Naive thymus-derived CD4-positive, alpha-beta T cell (primary cell): ENCODE measurements around the gene HMGCR. TPM values are rescaled to one million over a fixed set of nuclear protein-coding genes. Genes with fewer than 3 reads are reported as not detected.

ENCODE experiments used
- ATAC-seq: fragments of 150-1000 bp; cut with Tn5 transposase; 2 replicates; pipeline ENCODE4 v1.10.0; 2021; ENCODE audit warnings: mild to moderate bottlenecking, moderate library complexity
- CTCF ChIA-PET: fragments of 350-600 bp; sonication (Branson Sonifier 250); formaldehyde crosslinking; loops from one replicate; lab custom pipeline; 2021; ENCODE audit warnings: antibody characterized with exemption; lab: Charles Lee
- POLR2A ChIA-PET: fragments of 350-600 bp; sonication (Branson Sonifier 250); formaldehyde crosslinking; loops from one replicate; lab custom pipeline; 2021; ENCODE audit warnings: antibody characterized with exemption, inconsistent platforms; lab: Charles Lee
- DNase-seq, 9 donors: peaks; one replicate each; pipeline versions ENCODE4 v3.0.0 to v3.0.0-alpha.2; 2020 to 2022; ENCODE audit warnings: mixed read lengths in 1 of 9
- H3K27ac ChIP-seq: one replicate; pipeline ENCODE4 v1.7.0; 2013; ENCODE audit warnings: mild to moderate bottlenecking, low read depth, low read length, moderate library complexity
- H3K27me3 ChIP-seq, 2 donors: one replicate each; pipeline ENCODE4 v1.7.0; 2013; ENCODE audit warnings: low read length in 2 of 2, mild to moderate bottlenecking in 2 of 2, moderate library complexity in 2 of 2; ENCODE audit not compliant: control insufficient read depth in 2 of 2, insufficient read depth in 2 of 2
- H3K36me3 ChIP-seq, 3 experiments: 1 replicate in 2 of 3; 2 replicates in 1 of 3; pipeline ENCODE4 v1.7.0; 2013; ENCODE audit warnings: low read length in 3 of 3, mild to moderate bottlenecking in 3 of 3, moderate library complexity in 1 of 3; ENCODE audit not compliant: insufficient read depth in 3 of 3, control insufficient read depth in 2 of 3
- H3K4me1 ChIP-seq, 2 donors: one replicate each; pipeline ENCODE4 v1.7.0; 2013; ENCODE audit warnings: low read length in 2 of 2, mild to moderate bottlenecking in 2 of 2, moderate library complexity in 1 of 2; ENCODE audit not compliant: control insufficient read depth in 2 of 2, insufficient read depth in 2 of 2
- H3K4me3 ChIP-seq: 2 replicates; pipeline ENCODE4 v1.7.0; 2013; ENCODE audit warnings: mild to moderate bottlenecking, low read length
- H3K9me3 ChIP-seq, 3 experiments: 1 replicate in 2 of 3; 2 replicates in 1 of 3; pipeline ENCODE4 v1.7.0; 2013; ENCODE audit warnings: low read length in 3 of 3; ENCODE audit not compliant: control insufficient read depth in 2 of 3
- H3K27ac Mint-ChIP-seq, 9 donors: one replicate each; pipeline ENCODE4 v1.8.0; 2020 to 2022; ENCODE audit warnings: mixed read lengths in 9 of 9, mild to moderate bottlenecking in 8 of 9, moderate library complexity in 5 of 9, inconsistent platforms in 2 of 9
- H3K27me3 Mint-ChIP-seq, 5 donors: one replicate each; pipeline ENCODE4 v1.8.0; 2021 to 2022; ENCODE audit warnings: mixed read lengths in 5 of 5, mild to moderate bottlenecking in 1 of 5
- H3K36me3 Mint-ChIP-seq, 5 donors: one replicate each; pipeline ENCODE4 v1.8.0; 2020 to 2022; ENCODE audit warnings: mixed read lengths in 5 of 5, mild to moderate bottlenecking in 3 of 5, inconsistent platforms in 1 of 5
- H3K4me1 Mint-ChIP-seq, 7 donors: one replicate each; pipeline ENCODE4 v1.8.0; 2020 to 2022; ENCODE audit warnings: mixed read lengths in 7 of 7, mild to moderate bottlenecking in 3 of 7, inconsistent platforms in 1 of 7
- H3K4me3 Mint-ChIP-seq, 10 donors: one replicate each; pipeline ENCODE4 v1.8.0; 2020 to 2022; ENCODE audit warnings: mild to moderate bottlenecking in 10 of 10, mixed read lengths in 10 of 10, moderate library complexity in 6 of 10, inconsistent platforms in 2 of 10
- H3K9me3 Mint-ChIP-seq, 11 donors: one replicate each; pipeline ENCODE4 v1.8.0; 2020 to 2022; ENCODE audit warnings: mixed read lengths in 11 of 11, mild to moderate bottlenecking in 4 of 11, inconsistent platforms in 1 of 11, moderate library complexity in 1 of 11
- intact Hi-C, 2 donors: fragments of 100-400 bp; cut with micrococcal nuclease; formaldehyde crosslinking; loops; one replicate each; pipeline ENCODE4 v1.15.1; 2023
- polyA plus RNA-seq, 2 donors: library from polyadenylated mRNA; unstranded; fragments of 300-500 nt; fragmentation: Illumina TruSeq; gene quantifications; one replicate each; pipeline ENCODE4 v1.2.3, GENCODE V29; 2021
- total RNA-seq, 6 experiments: library from RNA in 5 of 6; stranded (reverse) in 5 of 6; gene quantifications; 1 replicate in 5 of 6; 2 replicates in 1 of 6; pipeline ENCODE4 v1.2.3 and lab custom pipeline; 2021 to 2026

HMGCR gene
- total and polyA plus RNA-seq, 7 experiments from 2014 or later = 11.6 to 57.3 (median 43.7) TPM

DNA sequence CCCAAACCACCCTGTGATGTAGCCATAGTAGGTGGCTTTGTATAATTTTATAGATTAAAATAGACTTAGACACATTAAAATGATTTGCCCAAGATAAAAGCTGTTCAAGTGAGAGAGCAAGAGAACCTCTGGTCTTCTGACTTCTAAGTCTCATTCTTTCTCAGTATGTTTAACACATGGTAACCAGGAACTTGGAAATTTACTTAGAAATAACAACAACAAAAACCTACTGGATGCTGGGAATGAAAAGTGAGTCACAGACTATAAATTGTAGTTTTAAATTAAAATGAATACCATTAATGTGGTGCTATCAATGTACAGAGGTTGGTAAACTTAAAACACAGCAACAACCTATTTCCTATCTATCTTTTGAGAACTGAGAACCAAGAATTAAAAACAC is 30.4 kb downstream of the HMGCR start:
- intact Hi-C loops = no loop called here
- H3K27me3 Mint-ChIP-seq = no peaks in the 10 kb centered on the region
- Histone ChIP-seq H3K27me3 (no peaks in the 10 kb centered on the region), H3K9me3 (no peaks in the 10 kb centered on the region), H3K36me3 (no peaks in the 10 kb centered on the region), H3K4me1 (no peaks in the 10 kb centered on the region), H3K27ac (no peak overlapping the region), H3K4me3 (no peak overlapping the region)
- no peak for ATAC-seq
- ChIA-PET POLR2A (no interaction called here), CTCF (no interaction called here)
- H3K27ac Mint-ChIP-seq = no peak overlapping the region
- no peak overlapping the region for H3K4me3 Mint-ChIP-seq
- H3K9me3 Mint-ChIP-seq = peaks cover 0 to 3% (median 0%) of the 10 kb centered on the region in 11 donors
- peaks cover 0 to 13% (median 0%) of the 10 kb centered on the region in 5 donors for H3K36me3 Mint-ChIP-seq
- H3K4me1 Mint-ChIP-seq = peaks cover 0 to 8% (median 0%) of the 10 kb centered on the region in 7 donors
- no peak for DNase-seq

DNA sequence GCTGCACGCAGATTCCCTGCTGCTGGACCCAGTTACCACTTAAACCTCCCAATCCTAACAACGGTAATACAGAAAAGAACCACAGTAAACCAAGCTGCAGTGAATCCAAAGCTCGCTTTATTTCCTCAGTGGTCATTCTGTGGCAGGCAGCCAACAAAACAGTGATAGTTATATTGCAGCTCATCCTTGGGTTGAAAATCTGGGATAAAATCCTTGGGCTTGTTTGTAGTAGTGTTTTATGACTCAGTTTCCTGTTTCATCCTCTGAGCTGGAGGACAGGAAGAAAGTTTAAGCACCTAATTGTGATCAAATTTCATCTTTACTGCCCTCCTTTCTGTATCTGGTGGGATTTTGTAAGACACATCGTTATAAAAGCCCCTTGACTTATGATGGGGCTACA is 31.4 kb downstream of the HMGCR start:
- H3K36me3 Mint-ChIP-seq = peaks cover 0 to 20% (median 2%) of the 10 kb centered on the region in 5 donors
- ChIA-PET CTCF (no interaction called here), POLR2A (interaction anchor here (0.6 kb wide), 1 partner anchor 588 kb away, joined by 3 read pairs; no protein-coding TSS in a partner anchor)
- H3K4me3 Mint-ChIP-seq = no peak overlapping the region
- no peak overlapping the region for H3K4me3 ChIP-seq
- H3K36me3 ChIP-seq = no peaks in the 10 kb centered on the region
- H3K27me3 ChIP-seq = no peaks in the 10 kb centered on the region
- no peak overlapping the region for H3K27ac ChIP-seq
- H3K27me3 Mint-ChIP-seq = no peaks in the 10 kb centered on the region
- no peaks in the 10 kb centered on the region for H3K4me1 ChIP-seq
- intact Hi-C loops = no loop called here
- H3K9me3 ChIP-seq = no peaks in the 10 kb centered on the region
- peaks cover 0 to 3% (median 0%) of the 10 kb centered on the region in 11 donors for H3K9me3 Mint-ChIP-seq
- H3K4me1 Mint-ChIP-seq = peaks cover 0 to 8% (median 0%) of the 10 kb centered on the region in 7 donors
- no peak overlapping the region for H3K27ac Mint-ChIP-seq
- ATAC-seq (no peak), DNase-seq (no peak)

DNA sequence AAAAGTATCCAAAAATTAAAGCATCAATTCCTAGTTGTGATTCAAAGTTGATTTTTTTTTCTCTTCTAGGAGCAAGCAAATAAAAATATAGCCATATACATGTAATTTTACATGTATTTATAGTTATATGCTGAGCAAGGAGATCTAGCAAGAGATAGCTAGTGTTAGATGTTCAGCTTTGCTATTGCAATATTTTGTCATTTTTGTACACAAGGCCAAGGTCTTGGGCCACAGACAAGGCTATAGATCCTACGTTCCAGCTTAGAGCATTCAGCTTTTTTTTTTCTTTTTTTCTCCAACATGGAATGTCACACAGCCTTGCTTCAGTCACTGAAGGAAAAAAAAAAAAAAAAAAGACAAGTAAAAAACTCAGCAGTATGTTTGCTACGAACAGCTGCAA is 36.8 kb downstream of the HMGCR start:
- intact Hi-C loops = no loop called here
- peaks cover 7 to 38% (median 12%) of the 10 kb centered on the region in 5 donors for H3K36me3 Mint-ChIP-seq
- ATAC-seq (no peak), DNase-seq (no peak)
- no peak overlapping the region for H3K27ac Mint-ChIP-seq
- Histone ChIP-seq H3K27me3 (no peaks in the 10 kb centered on the region), H3K9me3 (no peaks in the 10 kb centered on the region), H3K27ac (no peak overlapping the region), H3K36me3 (peaks cover 0 to 11% (median 0%) of the 10 kb centered on the region in 3 experiments), H3K4me1 (no peaks in the 10 kb centered on the region), H3K4me3 (no peak overlapping the region)
- H3K4me1 Mint-ChIP-seq = no peaks in the 10 kb centered on the region
- H3K27me3 Mint-ChIP-seq = no peaks in the 10 kb centered on the region
- ChIA-PET POLR2A (interaction anchor here (1.1 kb wide), 1 partner anchor 9 kb away, joined by 4 read pairs; no protein-coding TSS in a partner anchor), CTCF (no interaction called here)
- no peaks in the 10 kb centered on the region for H3K9me3 Mint-ChIP-seq
- H3K4me3 Mint-ChIP-seq = no peak overlapping the region

DNA sequence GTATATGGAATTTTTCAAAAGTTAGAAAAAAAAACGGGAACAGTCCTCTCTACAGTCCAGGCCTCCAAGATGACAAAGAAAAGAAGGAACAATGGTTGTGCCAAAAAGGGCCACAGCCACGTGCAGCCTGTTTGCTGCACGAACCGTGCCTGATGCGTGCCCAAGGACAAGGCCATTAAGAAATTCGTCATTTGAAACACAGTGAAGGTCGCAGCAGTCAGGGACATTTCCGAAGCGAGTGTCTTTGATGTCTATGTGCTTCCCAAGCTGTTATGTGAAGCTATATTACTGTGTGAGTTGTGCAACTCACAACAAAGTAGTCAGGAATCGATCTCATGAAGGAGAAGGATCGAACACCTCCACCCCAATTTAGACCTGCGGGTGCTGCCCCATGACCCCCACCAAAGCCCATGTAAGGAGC is 37.4 kb downstream of the HMGCR start:
- DNase-seq = no peak
- intact Hi-C loops = no loop called here
- Mint-ChIP-seq H3K27me3 (no peaks in the 10 kb centered on the region), H3K27ac (peak overlapping the region in 1 of 9 donors; percentile 23), H3K4me1 (no peaks in the 10 kb centered on the region), H3K36me3 (peaks cover 7 to 33% (median 12%) of the 10 kb centered on the region in 5 donors), H3K9me3 (no peaks in the 10 kb centered on the region), H3K4me3 (no peak overlapping the region)
- POLR2A ChIA-PET = interaction anchor here (0.7 to 1.1 kb wide), 2 partner anchors 9 kb away, joined by 3 to 4 read pairs; no protein-coding TSS in a partner anchor
- no peaks in the 10 kb centered on the region for H3K4me1 ChIP-seq
- no peaks in the 10 kb centered on the region for H3K27me3 ChIP-seq
- no peak for ATAC-seq
- CTCF ChIA-PET = no interaction called here
- H3K27ac ChIP-seq = no peak overlapping the region
- H3K9me3 ChIP-seq = no peaks in the 10 kb centered on the region
- no peak overlapping the region for H3K4me3 ChIP-seq
- peaks cover 0 to 16% (median 0%) of the 10 kb centered on the region in 3 experiments for H3K36me3 ChIP-seq

DNA sequence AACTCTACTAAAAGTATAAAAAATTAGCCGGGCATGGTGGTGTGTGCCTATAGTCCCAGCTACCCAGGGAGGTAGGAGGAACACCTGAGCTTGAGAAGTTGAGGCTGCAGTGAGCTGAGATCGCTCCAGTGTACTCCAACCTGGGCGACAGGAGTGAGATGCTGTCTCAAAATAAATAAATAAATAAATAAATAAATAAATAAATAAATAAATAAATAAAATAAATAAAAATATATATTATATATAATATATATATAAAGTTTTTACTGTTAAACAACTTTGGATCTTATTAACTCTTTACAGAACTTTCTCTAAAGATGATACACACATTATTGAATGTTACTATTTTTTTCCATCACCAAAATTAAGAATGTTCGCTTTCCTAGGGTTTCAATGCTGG is 38.4 kb downstream of the HMGCR start:
- intact Hi-C loops = no loop called here
- ATAC-seq = no peak
- Mint-ChIP-seq H3K36me3 (peaks cover 7 to 34% (median 17%) of the 10 kb centered on the region in 5 donors), H3K9me3 (no peaks in the 10 kb centered on the region), H3K27me3 (no peaks in the 10 kb centered on the region), H3K4me1 (no peaks in the 10 kb centered on the region), H3K27ac (no peak overlapping the region), H3K4me3 (no peak overlapping the region)
- Histone ChIP-seq H3K4me3 (no peak overlapping the region), H3K9me3 (no peaks in the 10 kb centered on the region), H3K36me3 (peaks cover 0 to 26% (median 0%) of the 10 kb centered on the region in 3 experiments), H3K27ac (no peak overlapping the region), H3K27me3 (no peaks in the 10 kb centered on the region), H3K4me1 (no peaks in the 10 kb centered on the region)
- CTCF ChIA-PET = interaction anchor here (1.0 kb wide), 1 partner anchor 10 kb away, joined by 3 read pairs; no protein-coding TSS in a partner anchor
- POLR2A ChIA-PET = interaction anchor here (0.7 kb wide), 1 partner anchor 397 kb away, joined by 3 read pairs; no protein-coding TSS in a partner anchor
- no peak for DNase-seq

DNA sequence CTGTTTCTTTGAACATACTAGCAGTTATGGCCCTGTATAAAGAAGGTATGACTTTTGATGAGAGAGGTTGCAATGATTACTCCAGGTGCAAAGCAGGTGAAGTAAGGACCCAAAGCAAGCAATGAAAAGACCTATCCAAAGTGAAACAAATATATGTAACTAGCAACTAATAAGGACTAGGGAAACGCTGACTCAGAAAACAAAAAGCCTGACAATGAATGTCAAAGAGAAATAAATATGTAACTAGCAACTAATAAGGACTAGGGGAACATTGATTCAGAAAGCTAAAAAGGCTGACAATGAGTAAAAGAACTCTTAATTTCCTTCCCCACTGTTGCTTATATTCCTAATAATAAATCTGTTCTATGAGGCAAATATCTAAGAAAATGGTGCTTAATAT is 43.1 kb downstream of the HMGCR start:
- H3K4me1 Mint-ChIP-seq = peaks cover 0 to 5% (median 0%) of the 10 kb centered on the region in 7 donors
- ATAC-seq (no peak), DNase-seq (no peak)
- Histone ChIP-seq H3K27ac (no peak overlapping the region), H3K36me3 (peaks cover 0 to 45% (median 7%) of the 10 kb centered on the region in 3 experiments), H3K27me3 (no peaks in the 10 kb centered on the region), H3K4me1 (no peaks in the 10 kb centered on the region), H3K4me3 (no peak overlapping the region), H3K9me3 (no peaks in the 10 kb centered on the region)
- CTCF ChIA-PET = interaction anchor here (0.6 kb wide), 1 partner anchor 1477 kb away, joined by 3 read pairs; no protein-coding TSS in a partner anchor
- H3K9me3 Mint-ChIP-seq = no peaks in the 10 kb centered on the region
- H3K27ac Mint-ChIP-seq = no peak overlapping the region
- peaks cover 6 to 33% (median 18%) of the 10 kb centered on the region in 5 donors for H3K36me3 Mint-ChIP-seq
- no peak overlapping the region for H3K4me3 Mint-ChIP-seq
- intact Hi-C loops = loop anchor here in 1 of 2 donors (10.0 kb wide), 1 partner anchor 305 kb away; no protein-coding TSS in a partner anchor
- H3K27me3 Mint-ChIP-seq = no peaks in the 10 kb centered on the region
- POLR2A ChIA-PET = no interaction called here

DNA sequence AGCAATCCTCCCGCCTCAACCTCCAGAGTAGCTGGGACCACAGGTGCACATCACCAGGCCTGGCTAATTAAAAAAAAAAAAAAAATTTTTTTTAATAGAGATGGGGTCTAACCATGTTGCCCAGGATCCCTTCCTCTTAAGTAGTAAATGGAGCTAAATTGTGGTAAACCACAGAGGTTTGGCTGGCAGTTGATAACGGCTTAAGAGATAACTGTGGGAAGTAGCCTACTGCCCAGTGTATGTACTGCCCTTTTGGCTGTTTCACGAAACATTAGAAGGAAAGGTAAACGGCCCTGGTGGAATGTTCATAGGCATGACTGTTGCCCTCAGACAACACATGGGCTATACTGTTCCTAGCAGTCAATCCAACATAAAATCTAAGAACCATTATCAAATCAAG is 44.4 kb downstream of the HMGCR start:
- peaks cover 0 to 25% (median 16%) of the 10 kb centered on the region in 5 donors for H3K36me3 Mint-ChIP-seq
- H3K9me3 Mint-ChIP-seq = no peaks in the 10 kb centered on the region
- H3K4me1 ChIP-seq = no peaks in the 10 kb centered on the region
- intact Hi-C loops = loop anchor here in 1 of 2 donors (10.0 kb wide), 1 partner anchor 303 kb away; no protein-coding TSS in a partner anchor
- ChIA-PET CTCF (no interaction called here), POLR2A (no interaction called here)
- H3K36me3 ChIP-seq = peaks cover 0 to 49% (median 7%) of the 10 kb centered on the region in 3 experiments
- H3K4me3 Mint-ChIP-seq = no peak overlapping the region
- H3K4me1 Mint-ChIP-seq = peaks cover 0 to 5% (median 0%) of the 10 kb centered on the region in 7 donors
- no peaks in the 10 kb centered on the region for H3K9me3 ChIP-seq
- ATAC-seq (no peak), DNase-seq (no peak)
- H3K27me3 Mint-ChIP-seq = no peaks in the 10 kb centered on the region
- no peak overlapping the region for H3K27ac Mint-ChIP-seq
- H3K27me3 ChIP-seq = no peaks in the 10 kb centered on the region
- H3K27ac ChIP-seq = no peak overlapping the region
- H3K4me3 ChIP-seq = no peak overlapping the region
